ENCODE results near the gene BCR. TPM values are rescaled to one million over a fixed set of nuclear protein-coding genes. Genes with fewer than 3 reads are reported as not detected.

Gene BCR
- total RNA-seq, 2 experiments from 2014 or later = 20.6 to 40.2 TPM

GRCh38 chr22:23240639-23241389 is 60.5 kb downstream of the BCR start:
- H3K4me1 Mint-ChIP-seq = peaks cover 63% of the 10 kb centered on the region
- no peak overlapping the region for H3K4me3 Mint-ChIP-seq
- H3K9me3 Mint-ChIP-seq (ENCODE audit: low read depth) = no peaks in the 10 kb centered on the region
- CTCF ChIA-PET = interaction anchor here (3.1 kb wide), 1 partner anchor 63 kb away, joined by 18 read pairs; no protein-coding TSS in a partner anchor
- DNase-seq (no peak), ATAC-seq (no peak)
- H3K27me3 Mint-ChIP-seq = no peaks in the 10 kb centered on the region
- H3K36me3 Mint-ChIP-seq = peaks cover 5% of the 10 kb centered on the region
- H3K27ac Mint-ChIP-seq = no peak overlapping the region

GRCh38 chr22:23241562-23242472 is 61.5 kb downstream of the BCR start:
- ATAC-seq = no peak
- H3K4me1 Mint-ChIP-seq = peaks cover 64% of the 10 kb centered on the region

GRCh38 chr22:23242473-23243001 is 62.2 kb downstream of the BCR start:
- ATAC-seq = peak; percentile 2
- Mint-ChIP-seq H3K9me3 (ENCODE audit: low read depth) (no peaks in the 10 kb centered on the region), H3K36me3 (peaks cover 5% of the 10 kb centered on the region), H3K4me1 (peaks cover 67% of the 10 kb centered on the region), H3K27me3 (no peaks in the 10 kb centered on the region), H3K27ac (peak overlapping the region; percentile 76), H3K4me3 (peak overlapping the region; percentile 25)
- CTCF ChIA-PET = interaction anchor here (0.9 to 3.1 kb wide), 10 partner anchors 10 to 68 kb away, joined by 3 to 18 read pairs (median 5); no protein-coding TSS in a partner anchor
- no peak for DNase-seq

More at GRCh38 chr22:23241562-23242472, 61.5 kb downstream of the BCR start:
- no peaks in the 10 kb centered on the region for H3K27me3 Mint-ChIP-seq
- H3K36me3 Mint-ChIP-seq = peaks cover 5% of the 10 kb centered on the region
- H3K4me3 Mint-ChIP-seq = no peak overlapping the region
- H3K27ac Mint-ChIP-seq = peak overlapping the region; percentile 61
- CTCF ChIA-PET = interaction anchor here (1.5 to 3.1 kb wide), 5 partner anchors 11 to 67 kb away, joined by 4 to 18 read pairs (median 7); no protein-coding TSS in a partner anchor
- no peak for DNase-seq
- no peaks in the 10 kb centered on the region for H3K9me3 Mint-ChIP-seq (ENCODE audit: low read depth)

- Mint-ChIP-seq H3K27me3 (no peaks in the 10 kb centered on the region), H3K36me3 (peaks cover 5% of the 10 kb centered on the region), H3K4me1 (peaks cover 67% of the 10 kb centered on the region), H3K9me3 (ENCODE audit: low read depth) (no peaks in the 10 kb centered on the region), H3K4me3 (peak overlapping the region; percentile 25), H3K27ac (peak overlapping the region; percentile 76)
- CTCF ChIA-PET = interaction anchor here (0.9 to 3.1 kb wide), 14 partner anchors 9 to 69 kb away, joined by 3 to 18 read pairs (median 4); partner anchors contain the start of gene BCR
- DNase-seq (peak; percentile 86), ATAC-seq (peak; percentile 93)
Observed at GRCh38 chr22:23243006-23243573, 62.8 kb downstream of the BCR start.

GRCh38 chr22:23243859-23244689 is 63.8 kb downstream of the BCR start:
- H3K27me3 Mint-ChIP-seq = no peaks in the 10 kb centered on the region
- peak overlapping the region; percentile 76 for H3K27ac Mint-ChIP-seq
- no peak overlapping the region for H3K4me3 Mint-ChIP-seq

GRCh38 chr22:23244690-23245044 is 64.4 kb downstream of the BCR start:
- ATAC-seq = no peak

More at GRCh38 chr22:23243859-23244689, 63.8 kb downstream of the BCR start:
- DNase-seq (no peak), ATAC-seq (no peak)
- CTCF ChIA-PET = interaction anchor here (0.9 to 3.1 kb wide), 10 partner anchors 11 to 66 kb away, joined by 3 to 18 read pairs (median 4); partner anchors contain the start of gene BCR
- peaks cover 5% of the 10 kb centered on the region for H3K36me3 Mint-ChIP-seq
- peaks cover 69% of the 10 kb centered on the region for H3K4me1 Mint-ChIP-seq
- H3K9me3 Mint-ChIP-seq (ENCODE audit: low read depth) = no peaks in the 10 kb centered on the region

GRCh38 chr22:23245045-23245798 is 64.9 kb downstream of the BCR start:
- Mint-ChIP-seq H3K27ac (peak overlapping the region; percentile 4), H3K27me3 (no peaks in the 10 kb centered on the region), H3K36me3 (peaks cover 2% of the 10 kb centered on the region), H3K4me3 (no peak overlapping the region), H3K9me3 (ENCODE audit: low read depth) (no peaks in the 10 kb centered on the region), H3K4me1 (peaks cover 76% of the 10 kb centered on the region)
- DNase-seq (no peak), ATAC-seq (no peak)
- CTCF ChIA-PET = interaction anchor here (0.9 kb wide), 1 partner anchor 37 kb away, joined by 3 read pairs; no protein-coding TSS in a partner anchor

More at GRCh38 chr22:23244690-23245044, 64.4 kb downstream of the BCR start:
- CTCF ChIA-PET = interaction anchor here (0.9 kb wide), 1 partner anchor 37 kb away, joined by 3 read pairs; no protein-coding TSS in a partner anchor
- Mint-ChIP-seq H3K27me3 (no peaks in the 10 kb centered on the region), H3K27ac (peak overlapping the region; percentile 22), H3K4me3 (no peak overlapping the region), H3K9me3 (ENCODE audit: low read depth) (no peaks in the 10 kb centered on the region), H3K4me1 (peaks cover 72% of the 10 kb centered on the region), H3K36me3 (peaks cover 2% of the 10 kb centered on the region)
- DNase-seq = no peak

- H3K27me3 Mint-ChIP-seq = no peaks in the 10 kb centered on the region
- peaks cover under 1% of the 10 kb centered on the region for H3K36me3 Mint-ChIP-seq
- H3K9me3 Mint-ChIP-seq (ENCODE audit: low read depth) = no peaks in the 10 kb centered on the region
- H3K4me1 Mint-ChIP-seq = peaks cover 78% of the 10 kb centered on the region
- DNase-seq (no peak), ATAC-seq (no peak)
- H3K27ac Mint-ChIP-seq = no peak overlapping the region
- CTCF ChIA-PET = no interaction called here
- H3K4me3 Mint-ChIP-seq = no peak overlapping the region
Observed at GRCh38 chr22:23245799-23246136, 65.5 kb downstream of the BCR start.

- CTCF ChIA-PET = no interaction called here
- Mint-ChIP-seq H3K27ac (no peak overlapping the region), H3K9me3 (ENCODE audit: low read depth) (no peaks in the 10 kb centered on the region), H3K27me3 (no peaks in the 10 kb centered on the region), H3K36me3 (no peaks in the 10 kb centered on the region), H3K4me3 (no peak overlapping the region), H3K4me1 (peaks cover 67% of the 10 kb centered on the region)
- no peak for ATAC-seq
- DNase-seq = no peak
Observed at GRCh38 chr22:23246982-23247766, 66.9 kb downstream of the BCR start.

- Mint-ChIP-seq H3K9me3 (ENCODE audit: low read depth) (no peaks in the 10 kb centered on the region), H3K4me1 (peaks cover 53% of the 10 kb centered on the region), H3K4me3 (no peak overlapping the region), H3K36me3 (no peaks in the 10 kb centered on the region), H3K27ac (no peak overlapping the region), H3K27me3 (no peaks in the 10 kb centered on the region)
- CTCF ChIA-PET = no interaction called here
- ATAC-seq (no peak), DNase-seq (no peak)
Observed at GRCh38 chr22:23248583-23248982, 68.3 kb downstream of the BCR start.

- no peak overlapping the region for H3K27ac Mint-ChIP-seq
- no peaks in the 10 kb centered on the region for H3K36me3 Mint-ChIP-seq
- CTCF ChIA-PET = interaction anchor here (1.7 to 4.0 kb wide), 4 partner anchors 19 to 76 kb away, joined by 4 to 10 read pairs (median 8); no protein-coding TSS in a partner anchor
- DNase-seq = no peak
- no peaks in the 10 kb centered on the region for H3K27me3 Mint-ChIP-seq
- peaks cover 39% of the 10 kb centered on the region for H3K4me1 Mint-ChIP-seq
- H3K4me3 Mint-ChIP-seq = no peak overlapping the region
- H3K9me3 Mint-ChIP-seq (ENCODE audit: low read depth) = no peaks in the 10 kb centered on the region
- ATAC-seq = no peak
Observed at GRCh38 chr22:23250056-23250784, 69.9 kb downstream of the BCR start.
